ENCODE measurements around the gene CAPZB.

The CAPZB gene

GRCh38 chr1:19367584-19368041 is 117.7 kb downstream of the CAPZB start:
- DNase-seq (ENCODE audit: low read depth) = no peak

GRCh38 chr1:19366599-19367536 is 118.5 kb downstream of the CAPZB start:
- no peak for DNase-seq (ENCODE audit: low read depth)

DNA sequence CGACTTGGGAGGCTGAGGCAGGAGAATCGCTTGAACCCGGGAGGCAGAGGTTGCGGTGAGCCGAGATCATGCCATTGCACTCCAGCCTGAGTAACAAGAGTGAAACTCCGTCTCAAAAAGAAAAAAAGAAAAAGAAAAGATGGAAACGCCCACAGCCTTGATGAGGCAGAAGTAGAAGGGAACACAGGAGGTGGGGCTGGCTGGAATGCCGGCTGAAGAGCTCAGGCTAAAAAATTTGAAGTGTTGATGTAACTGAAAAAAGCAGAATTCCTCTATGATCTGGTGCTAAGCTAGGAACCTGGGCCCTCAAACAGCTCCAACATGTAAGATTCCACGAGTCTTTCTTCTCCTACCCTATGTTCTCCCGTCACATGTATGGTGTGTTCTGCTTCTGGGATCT is 119.6 kb downstream of the CAPZB start:
- no peak for DNase-seq (ENCODE audit: low read depth)

DNA sequence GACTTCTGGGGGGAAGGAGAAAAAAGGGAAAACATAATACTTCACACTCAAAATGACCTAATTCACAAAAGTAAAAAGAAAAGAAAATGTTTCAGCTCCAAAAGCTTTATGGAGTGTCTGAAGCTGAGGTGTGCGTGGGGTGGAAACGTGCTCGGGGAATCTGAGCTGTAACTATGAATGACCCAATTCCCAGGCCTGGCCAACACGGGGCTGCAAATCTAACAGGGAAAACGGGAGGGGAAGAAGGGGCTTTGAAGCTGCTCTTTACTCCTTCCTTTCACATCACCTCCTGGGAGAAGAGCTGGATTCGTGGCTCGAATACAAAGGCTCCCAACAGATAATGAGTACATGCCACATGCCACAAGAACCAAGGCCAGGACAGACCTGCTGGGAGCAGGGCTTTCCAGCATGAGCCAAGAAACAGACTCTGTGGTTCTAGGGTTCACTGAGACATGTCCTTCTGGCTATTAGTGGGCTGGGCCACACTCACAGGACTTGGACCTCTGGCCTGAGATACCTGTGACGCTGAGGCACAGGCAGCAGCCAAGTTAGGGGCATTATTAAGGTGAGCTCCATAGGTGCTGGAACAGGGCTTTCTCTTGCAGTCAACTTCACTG is 121.7 kb downstream of the CAPZB start:
- DNase-seq (ENCODE audit: low read depth) = no peak

- no peak for DNase-seq (ENCODE audit: low read depth)
Observed at GRCh38 chr1:19361611-19362147, 123.7 kb downstream of the CAPZB start.

DNA sequence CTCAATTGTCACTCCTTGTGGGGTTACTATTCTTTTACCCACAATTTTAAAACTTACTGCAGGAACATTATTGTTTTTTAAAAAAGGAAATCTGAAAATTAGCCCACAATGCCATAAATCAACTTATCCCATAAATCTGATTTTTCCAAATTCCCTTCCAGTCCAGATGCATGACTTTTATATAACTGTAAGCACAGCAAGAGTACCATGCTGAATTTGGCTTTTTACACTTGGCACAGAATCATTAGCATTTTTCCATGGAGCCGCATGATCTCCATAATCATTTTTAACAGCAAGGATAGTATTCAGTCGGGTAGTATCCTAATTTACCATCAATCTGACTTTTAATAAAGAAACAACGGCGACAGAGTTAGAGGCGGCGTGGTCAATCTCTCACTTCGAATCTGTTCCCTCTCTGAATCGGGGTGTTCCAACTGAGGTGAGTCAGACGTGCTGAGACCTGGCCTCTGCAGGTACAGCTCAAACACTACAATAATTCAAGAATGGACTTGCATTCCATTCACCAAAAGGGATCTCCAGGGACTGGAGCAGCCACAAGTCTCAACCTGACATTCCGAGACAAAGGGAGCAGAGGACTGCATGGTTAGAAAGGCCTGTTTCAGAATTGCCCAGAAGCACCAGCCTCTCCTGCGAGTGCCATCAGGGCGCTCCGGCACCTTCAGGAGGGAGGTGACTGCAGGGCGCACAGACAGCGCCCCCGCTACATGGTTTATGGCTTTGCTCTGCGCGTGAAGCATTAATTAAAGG is 124.3 kb downstream of the CAPZB start:
- no peak for DNase-seq (ENCODE audit: low read depth)

- no peak for DNase-seq (ENCODE audit: low read depth)
Observed at GRCh38 chr1:19360432-19360831, 124.9 kb downstream of the CAPZB start.

DNA sequence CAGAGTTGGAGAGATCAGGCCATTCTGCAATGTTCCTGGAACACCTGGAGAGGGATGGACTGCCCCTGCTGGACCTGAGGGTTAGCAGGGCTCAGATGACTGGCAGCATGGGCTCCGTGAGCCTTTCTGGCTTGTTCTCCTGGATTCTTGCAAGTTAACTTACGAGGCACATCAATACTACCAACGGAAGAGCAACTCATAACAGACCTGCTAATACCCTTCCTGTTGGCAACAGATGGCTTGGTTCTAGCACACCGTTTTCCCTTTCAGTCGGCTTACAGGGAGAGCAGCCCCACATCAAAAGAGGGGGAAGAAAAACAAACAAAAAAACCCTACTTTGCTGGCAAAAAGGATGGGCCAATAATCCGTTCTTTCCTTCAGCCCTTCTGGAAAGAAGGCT is 125.3 kb downstream of the CAPZB start:
- no peak for DNase-seq (ENCODE audit: low read depth)

GRCh38 chr1:19359357-19359756 is 126.0 kb downstream of the CAPZB start:
- DNase-seq (ENCODE audit: low read depth) = no peak

DNA sequence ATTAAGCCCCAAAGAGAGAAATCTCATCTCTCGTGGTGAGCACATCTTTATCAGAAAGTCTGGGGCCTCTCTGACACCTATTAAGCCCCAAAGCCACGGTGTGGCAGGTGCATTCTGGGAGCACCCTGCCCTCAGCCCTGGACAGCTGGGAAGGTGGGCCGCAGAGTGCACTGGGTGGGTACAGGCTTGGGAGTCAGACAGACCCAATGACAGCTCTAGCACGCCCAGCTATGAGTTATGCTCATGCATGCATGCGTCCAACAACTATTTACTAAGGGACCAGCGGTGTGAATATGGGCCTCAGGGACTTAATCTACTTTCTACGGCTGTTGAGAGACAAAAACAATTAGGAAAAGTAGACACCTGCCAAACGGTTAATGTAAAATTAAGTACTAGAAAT is 126.6 kb downstream of the CAPZB start:
- DNase-seq (ENCODE audit: low read depth) = no peak

GRCh38 chr1:19357299-19357986 is 127.9 kb downstream of the CAPZB start:
- no peak for DNase-seq (ENCODE audit: low read depth)

- DNase-seq (ENCODE audit: low read depth) = no peak
Observed at GRCh38 chr1:19356266-19356665, 129.1 kb downstream of the CAPZB start.

GRCh38 chr1:19354531-19354981 is 130.8 kb downstream of the CAPZB start:
- DNase-seq (ENCODE audit: low read depth) = no peak

- no peak for DNase-seq (ENCODE audit: low read depth)
Observed at GRCh38 chr1:19353596-19353995, 131.7 kb downstream of the CAPZB start.

GRCh38 chr1:19352839-19353238 is 132.5 kb downstream of the CAPZB start:
- DNase-seq (ENCODE audit: low read depth) = no peak

GRCh38 chr1:19351873-19352272 is 133.5 kb downstream of the CAPZB start:
- DNase-seq (ENCODE audit: low read depth) = no peak

DNA sequence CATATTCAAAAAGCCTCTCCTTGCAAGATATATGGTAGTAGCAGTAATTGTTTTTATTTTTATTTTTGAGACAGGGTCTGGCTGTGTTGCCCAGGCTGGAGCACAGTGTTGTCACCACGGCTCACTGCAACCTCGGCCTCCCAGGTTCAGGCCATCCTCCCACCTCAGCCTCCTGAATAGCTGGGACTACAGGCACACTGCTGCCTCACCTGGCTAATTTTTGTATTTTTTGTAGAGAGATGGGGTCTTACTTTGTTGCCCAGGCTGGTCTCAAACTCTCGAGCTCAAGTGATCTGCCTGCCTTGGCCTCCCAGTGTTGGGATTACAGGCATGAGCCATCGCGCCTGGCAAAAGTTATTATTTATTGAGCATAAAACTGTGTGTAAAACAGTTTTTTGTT is 134.8 kb downstream of the CAPZB start:
- DNase-seq (ENCODE audit: low read depth) = no peak

DNA sequence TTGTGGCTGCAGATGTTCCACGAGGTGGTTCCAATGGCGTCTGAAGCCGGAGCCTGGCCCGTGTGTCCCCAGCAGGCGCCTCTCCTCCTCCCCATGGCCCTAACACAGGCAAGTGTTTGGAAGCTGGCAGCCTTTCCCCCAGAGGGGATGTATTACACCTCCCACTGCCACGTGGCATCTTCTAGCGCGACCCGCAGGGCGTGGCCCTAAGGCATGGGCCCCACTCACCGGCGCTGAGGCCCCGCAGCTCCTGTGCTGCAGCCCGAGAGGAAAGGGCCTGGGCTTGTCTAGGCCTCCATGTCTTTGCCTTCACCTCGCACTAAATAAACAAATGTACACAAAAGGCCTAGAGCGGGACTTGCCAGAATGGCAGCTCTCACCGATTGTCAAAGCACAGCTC is 135.3 kb downstream of the CAPZB start:
- no peak for DNase-seq (ENCODE audit: low read depth)

- no peak for DNase-seq (ENCODE audit: low read depth)
Observed at GRCh38 chr1:19348441-19349198, 136.7 kb downstream of the CAPZB start.

DNA sequence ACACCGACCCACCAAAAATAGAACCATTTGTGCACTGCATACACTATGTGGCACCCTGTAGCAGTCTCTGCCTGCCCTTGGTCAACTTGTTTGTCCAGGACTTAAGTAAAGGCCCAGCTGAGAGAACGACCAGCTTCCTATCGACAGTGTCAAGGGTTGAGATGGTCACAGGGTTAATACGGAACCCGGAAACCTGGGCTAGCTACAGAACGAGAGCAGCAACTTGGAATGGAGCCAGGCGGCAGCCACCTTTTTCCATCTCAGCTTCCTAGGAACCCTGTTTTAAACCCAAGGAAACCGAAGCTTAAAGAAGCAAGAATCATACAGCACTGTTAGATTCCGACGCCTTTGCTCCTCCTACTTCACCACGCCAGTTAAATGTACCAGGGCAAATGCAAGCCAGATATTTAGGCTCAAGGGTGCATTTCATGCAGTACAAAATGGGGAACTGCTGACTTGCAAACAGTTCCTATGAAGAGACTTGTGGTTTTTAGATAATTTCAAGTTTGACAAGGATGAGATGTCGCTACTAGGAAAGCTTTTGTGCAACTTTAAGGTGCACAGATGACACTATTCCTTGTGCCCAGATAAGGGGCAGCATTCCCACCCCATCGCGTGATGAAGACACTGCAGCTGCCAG is 137.7 kb downstream of the CAPZB start:
- DNase-seq (ENCODE audit: low read depth) = no peak

All from stimulated activated CD8-positive, alpha-beta memory T cell treated with anti-CD3 and anti-CD28 coated beads, Interleukin-15, amount 100 ng/mL, for 1 hour (primary cell).